HG03045 (cell line): ENCODE results near the gene SPATA13.
"Not testable (repeated sequence)": the region's sequence is repeated elsewhere in the genome, so short reads cannot be mapped to it uniquely, and the experiment has no call there.

Source experiments
- ATAC-seq: cut with Tn5 transposase; IDR thresholded peaks from one replicate; pipeline ENCODE4 v1.9.1; 2021; ENCODE audit warnings: mild to moderate bottlenecking, moderate library complexity; ENCODE audit not compliant: unreplicated experiment

SPATA13 gene

GRCh38 chr13:24160458-24161009 is at the start of gene SPATA13:
Gene SPATA13, plus strand, starts transcription at chr13:24160720. Its CDS starts 62,210 bp downstream, at chr13:24222930.
- peak; percentile 82 for ATAC-seq

GRCh38 chr13:24112791-24113190 is 47.7 kb upstream of the SPATA13 start:
- ATAC-seq, result no peak

GRCh38 chr13:24115671-24116070 is 44.8 kb upstream of the SPATA13 start:
- ATAC-seq, result no peak

- no peak for ATAC-seq
Observed at GRCh38 chr13:24116131-24116530, 44.4 kb upstream of the SPATA13 start.

DNA sequence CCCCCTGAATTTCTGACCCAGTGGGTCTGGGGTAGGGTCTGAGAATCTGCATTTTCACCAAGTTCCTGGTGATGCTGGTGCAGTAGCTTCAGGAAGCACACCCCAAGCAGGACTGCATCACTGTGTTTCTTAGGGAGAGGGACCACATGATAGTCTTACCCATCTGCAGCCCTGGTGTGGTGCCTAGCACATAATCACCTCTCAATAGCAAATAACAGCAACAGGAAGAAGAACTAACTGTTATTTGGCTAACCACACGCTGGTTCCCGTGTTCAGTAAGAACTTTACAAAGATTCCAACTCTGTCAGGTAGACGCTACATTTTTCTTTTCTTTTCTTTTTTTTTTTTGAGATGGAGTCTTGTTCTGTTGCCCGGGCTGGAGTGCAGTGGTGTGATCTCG is 41.9 kb upstream of the SPATA13 start:
- ATAC-seq, result no peak

GRCh38 chr13:24119626-24120508 is 40.7 kb upstream of the SPATA13 start:
- ATAC-seq, result no peak

GRCh38 chr13:24122045-24122444 is 38.5 kb upstream of the SPATA13 start:
- not testable (repeated sequence) for ATAC-seq

DNA sequence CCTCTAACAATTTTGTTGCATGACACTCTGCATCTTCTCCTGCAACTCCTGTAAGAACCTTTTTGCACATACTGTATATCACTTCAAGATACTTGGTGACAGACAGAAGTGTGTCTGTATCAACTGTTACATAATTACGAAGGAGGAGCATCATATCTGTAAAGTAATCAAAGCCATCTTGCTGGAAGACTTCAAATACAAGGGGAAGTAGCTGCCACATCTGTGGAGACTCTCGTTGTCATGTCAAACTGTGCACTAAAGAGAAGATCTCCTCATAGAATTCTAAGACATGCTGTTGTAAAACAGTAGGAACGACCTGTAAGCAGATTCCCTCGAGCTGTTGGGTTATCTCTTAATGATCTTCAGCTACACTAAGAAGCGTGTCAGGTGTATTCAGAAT is 38.0 kb upstream of the SPATA13 start:
- no peak for ATAC-seq

- ATAC-seq, result no peak
Observed at GRCh38 chr13:24123761-24124160, 36.8 kb upstream of the SPATA13 start.

GRCh38 chr13:24124789-24125476 is 35.6 kb upstream of the SPATA13 start:
- ATAC-seq, result peak; percentile 85

DNA sequence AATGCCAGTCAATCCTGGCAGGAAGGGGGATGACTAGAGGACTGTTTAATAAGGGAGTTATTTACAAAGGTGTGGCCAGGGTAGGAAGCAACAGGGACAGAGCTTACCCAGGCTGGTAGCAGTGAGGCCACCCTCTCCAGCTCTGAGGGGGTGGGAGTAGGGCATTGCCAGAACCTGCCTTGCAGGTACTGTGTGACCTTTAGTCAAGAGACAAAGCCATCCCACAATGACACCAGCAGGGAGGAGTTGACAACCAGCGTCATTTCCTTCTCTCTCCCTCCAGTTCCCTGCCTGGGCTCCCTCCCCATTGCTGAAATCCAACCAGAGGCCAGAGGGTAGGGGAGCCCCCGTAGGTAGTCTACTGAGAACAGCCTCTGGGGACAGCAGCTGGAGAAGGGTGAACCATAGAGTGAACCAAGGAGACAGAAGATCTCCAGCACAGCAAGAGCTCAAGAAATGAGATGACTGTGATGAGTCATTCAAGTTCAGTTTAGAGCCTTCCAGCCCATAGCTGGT is 33.3 kb upstream of the SPATA13 start:
- ATAC-seq, result no peak

DNA sequence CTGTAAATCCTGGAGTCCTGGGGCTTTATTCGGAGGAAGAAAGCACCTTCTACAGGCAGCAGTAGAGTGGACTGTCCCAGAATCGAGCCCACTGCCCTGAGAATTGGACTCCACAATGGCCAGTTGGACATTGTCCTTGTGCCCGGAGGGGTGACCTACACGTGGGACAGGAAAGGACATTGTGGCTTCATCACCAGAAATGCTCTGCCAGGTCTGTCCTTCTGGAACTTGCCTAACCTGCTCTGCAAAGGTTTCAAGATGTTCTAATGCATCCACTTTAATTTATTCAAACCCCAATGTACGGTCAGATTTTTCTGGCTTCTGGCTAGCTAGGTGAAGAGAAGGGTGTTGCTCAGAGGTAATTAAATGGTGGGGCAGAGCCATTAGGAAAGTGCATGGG is 32.4 kb upstream of the SPATA13 start:
- no peak for ATAC-seq

DNA sequence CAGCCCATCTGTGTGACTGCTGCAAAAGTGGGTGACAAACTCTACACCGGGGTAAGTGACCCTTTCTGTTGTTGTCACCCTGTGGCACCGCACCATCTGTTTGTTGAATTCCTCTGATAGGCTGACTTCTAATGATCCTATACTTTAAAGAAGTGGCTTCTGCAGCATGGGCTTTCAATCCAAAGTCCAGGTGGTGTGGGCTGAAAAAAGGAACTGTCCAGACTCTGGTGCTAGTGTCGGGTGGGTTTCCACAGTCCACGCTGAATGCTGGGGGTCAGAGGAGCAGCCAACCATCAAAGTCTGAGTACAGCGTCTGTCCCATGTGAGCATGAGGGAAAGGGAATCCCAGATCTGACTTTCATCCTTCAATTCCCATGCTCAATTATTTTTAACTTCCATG is 31.6 kb upstream of the SPATA13 start:
- ATAC-seq, result no peak

DNA sequence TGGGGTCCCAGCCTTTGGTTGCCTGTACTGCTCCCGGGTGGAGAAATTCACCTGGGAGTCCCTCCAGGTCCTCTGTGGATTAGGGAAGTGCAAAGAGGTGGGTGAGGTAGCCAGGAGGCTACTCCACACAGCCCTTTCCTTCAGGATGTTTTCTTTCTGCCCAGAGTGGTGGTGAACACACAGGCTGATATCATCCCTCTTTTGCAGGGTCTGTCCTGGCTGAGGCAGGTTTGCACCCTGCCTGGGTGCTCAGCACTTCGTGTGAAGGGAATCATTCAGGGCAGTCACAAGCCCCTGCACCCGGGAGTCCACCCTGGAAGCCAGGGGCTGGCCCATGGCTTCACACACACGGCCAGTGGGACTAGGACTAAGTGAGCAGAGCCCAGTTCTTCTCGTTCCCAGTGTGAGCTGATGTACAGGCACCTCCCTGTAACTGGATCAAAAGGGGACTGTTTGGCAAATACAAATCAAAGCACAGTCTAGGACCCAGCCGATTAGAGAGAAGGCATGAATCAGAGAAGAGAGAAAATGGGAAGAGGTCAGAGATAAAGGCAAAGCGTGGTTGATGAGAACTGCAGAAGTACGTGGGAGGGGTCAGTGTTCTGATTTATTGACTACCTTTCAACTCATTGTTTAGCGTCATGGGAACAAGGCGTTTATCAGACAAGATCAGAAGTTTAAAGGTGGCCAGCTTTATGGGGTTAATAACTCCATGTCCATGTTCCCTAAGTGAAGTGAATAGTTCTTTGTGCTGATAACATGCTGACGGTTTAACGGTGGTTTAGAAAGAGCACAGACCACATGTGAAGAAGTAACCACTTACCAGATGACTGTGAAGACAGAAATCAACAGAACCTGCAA is 30.4 kb upstream of the SPATA13 start:
- no peak for ATAC-seq

GRCh38 chr13:24131749-24132148 is 28.8 kb upstream of the SPATA13 start:
- no peak for ATAC-seq

DNA sequence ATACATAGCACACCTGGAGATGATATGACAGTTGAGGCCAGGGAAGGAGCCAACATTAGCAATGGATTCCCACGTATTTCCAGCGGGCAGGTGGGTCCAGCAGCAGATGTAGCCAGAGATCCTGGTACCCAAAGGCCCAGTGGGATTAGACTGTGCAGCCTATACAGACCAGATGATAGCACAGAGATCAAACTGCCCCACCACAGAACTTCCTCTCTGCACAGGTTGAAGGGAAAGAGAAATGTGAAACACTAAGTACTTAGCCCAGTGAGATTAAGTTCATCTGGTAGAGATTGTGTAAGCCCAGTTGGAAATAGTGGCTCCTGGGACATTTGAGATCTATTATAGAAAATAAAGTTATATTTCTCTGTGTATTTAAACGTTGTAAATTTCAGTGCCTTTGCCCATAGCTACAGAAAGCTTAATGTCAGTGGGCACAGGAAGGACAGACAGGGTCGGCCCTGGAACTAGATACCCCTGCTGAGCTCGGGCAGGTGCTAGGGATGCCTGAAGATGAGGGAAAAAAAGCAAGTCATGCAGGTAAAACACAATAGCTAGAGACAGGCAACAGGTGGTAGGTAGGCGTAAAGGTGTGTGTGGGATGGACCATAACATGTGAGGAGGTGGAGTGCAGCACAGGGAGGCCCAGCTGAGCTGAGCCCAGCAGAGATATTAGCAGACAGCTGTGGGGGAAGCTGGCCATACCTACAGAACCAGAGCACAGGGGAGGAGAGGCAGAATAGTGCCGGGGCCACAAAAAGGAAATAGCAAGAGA is 27.3 kb upstream of the SPATA13 start:
- ATAC-seq, result no peak

DNA sequence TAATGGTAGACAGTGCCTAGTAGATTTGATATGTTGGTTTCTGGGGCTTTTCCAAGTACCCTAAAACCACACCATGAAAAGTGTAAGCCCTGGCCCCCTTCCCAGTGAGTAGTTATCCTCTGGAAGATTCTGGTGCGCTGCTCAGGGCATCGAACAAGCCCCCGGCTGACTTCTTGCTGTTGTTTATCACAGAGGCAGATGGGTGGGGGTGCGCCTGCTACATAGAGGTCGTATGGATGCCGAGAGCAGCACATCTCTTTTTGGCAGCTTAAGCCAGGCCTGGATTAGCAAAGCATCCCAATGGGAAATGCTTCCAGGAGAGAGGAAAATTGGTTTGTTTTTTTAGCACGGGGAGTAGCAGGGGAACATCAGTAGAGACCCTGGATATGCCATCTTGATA is 26.3 kb upstream of the SPATA13 start:
- ATAC-seq, result no peak

DNA sequence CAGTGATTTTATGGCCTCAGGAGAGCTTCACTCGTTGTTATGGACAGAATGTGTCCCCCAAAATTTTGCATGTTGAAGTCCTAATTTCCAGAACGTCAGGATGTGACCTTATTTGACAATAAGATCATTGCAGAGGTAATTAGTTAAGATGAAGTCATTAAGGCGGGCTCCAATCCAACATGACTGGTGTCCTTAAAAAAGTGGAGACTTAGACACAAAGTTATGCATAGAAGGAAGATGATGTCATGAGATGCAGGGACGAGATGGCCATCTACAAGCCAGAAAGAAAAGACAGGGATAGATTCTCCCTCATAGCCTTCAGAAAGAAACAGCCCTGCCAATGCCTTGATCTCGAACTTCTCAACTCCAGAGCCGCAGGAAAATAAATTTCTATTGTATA is 25.8 kb upstream of the SPATA13 start:
- ATAC-seq, result no peak

DNA sequence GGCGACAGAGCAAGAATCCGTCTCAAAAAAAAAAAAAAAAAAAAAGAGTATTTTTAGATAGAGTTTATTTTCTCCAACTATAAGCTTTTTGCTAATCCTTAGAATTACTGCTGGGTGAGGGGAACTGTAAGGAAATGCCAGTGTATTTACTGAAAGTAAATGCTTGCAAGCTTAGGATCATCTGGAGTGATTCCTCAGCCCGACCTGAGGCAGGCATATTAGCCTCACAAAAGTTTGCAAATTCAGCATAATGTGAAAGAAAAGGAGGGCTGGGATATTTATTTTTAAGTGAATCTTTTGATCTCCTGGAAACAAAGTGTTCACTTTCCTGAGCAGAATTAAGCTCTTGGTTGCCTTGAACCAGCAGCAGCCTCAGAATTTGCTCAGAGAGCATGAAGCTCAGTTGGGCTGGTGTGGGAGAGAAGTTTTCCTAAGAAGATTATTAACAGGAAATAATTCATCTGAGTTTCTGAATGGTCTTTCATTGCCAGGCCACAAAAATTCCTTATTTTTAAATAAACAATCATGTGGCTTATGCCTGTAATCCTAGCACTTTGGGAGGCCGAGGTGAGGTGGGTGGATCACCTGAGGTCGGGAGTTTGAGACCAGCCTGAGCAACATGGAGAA is 24.7 kb upstream of the SPATA13 start:
- no peak for ATAC-seq

DNA sequence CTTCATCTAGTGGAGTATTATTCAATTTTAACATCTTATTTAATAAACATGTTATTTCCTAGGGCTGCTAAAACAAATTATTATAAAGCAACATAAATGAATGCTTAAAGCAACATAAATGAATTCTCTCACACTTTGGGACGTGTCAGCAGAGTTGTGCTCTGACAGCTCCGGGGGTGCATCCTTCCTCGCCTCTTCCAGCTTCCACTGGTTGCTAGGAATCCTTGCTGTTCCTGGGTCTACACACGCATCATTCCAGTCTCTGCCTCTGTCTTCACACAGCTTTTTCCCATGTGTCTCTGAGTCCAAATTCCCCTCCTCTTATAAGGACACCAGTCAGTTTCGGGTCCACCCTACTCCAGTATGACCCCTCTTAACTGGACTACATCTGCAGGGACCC is 21.6 kb upstream of the SPATA13 start:
- no peak for ATAC-seq
